Measurements from ENCODE around the gene UGT1A8. TPM values are rescaled to one million over a fixed set of nuclear protein-coding genes. Genes with fewer than 3 reads are reported as not detected.

Gene UGT1A8
- total and polyA plus RNA-seq, 9 of the 15 experiments (the other 6 are each of a cell fraction or from before 2014, with no cell fraction given): 0.04 TPM; not detected in 8

- FAIRE-seq (no peak), DNase-seq (ENCODE audit: extremely low read depth in 1 of 4, low spot score in 3 of 4) (no peak)
- CTCF ChIA-PET (ENCODE audit: low intra/inter-chr PET ratio): no interaction called here
Measured at GRCh38 chr2:233818639-233819621, 201.5 kb downstream of the UGT1A8 start.

More at GRCh38 chr2:233818639-233819621, 201.5 kb downstream of the UGT1A8 start:
- H3K4me1 ChIP-seq (replicated peaks in 1 of 2; ENCODE audit: control insufficient read depth in 2 of 2, insufficient read depth in 2 of 2, low read length in 2 of 2): no peaks in the 10 kb centered on the region; a peak in 1 of 5 replicates
- WGBS (ENCODE audit: insufficient coverage, low coverage, missing lambda C conversion rate): 1% methylated on average over 9 of the region's 17 CpGs
- intact Hi-C loops (cut with micrococcal nuclease): no loop called here
- ATAC-seq: no peak
- H3K79me2 ChIP-seq (ENCODE audit: control insufficient read depth, insufficient read depth, low read length): no peaks in the 10 kb centered on the region
- no peaks in the 10 kb centered on the region for H3K9me1 ChIP-seq (ENCODE audit: control insufficient read depth, insufficient read depth, low read length)
- no peak overlapping the region for H3K9ac ChIP-seq (ENCODE audit: insufficient read depth in 1 of 2, low read depth in 2 of 2, low read length in 2 of 2)
- no peaks in the 10 kb centered on the region for H3K9me3 ChIP-seq (replicated peaks; ENCODE audit: control insufficient read depth, insufficient read depth, low read depth, low read length)
- in situ Hi-C loops (cut with MboI): no loop called here
- no TSS peak for BruUV-seq (replicated peaks)
- H3K27me3 ChIP-seq (ENCODE audit: control insufficient read depth in 2 of 2, insufficient read depth in 2 of 2, low read length in 2 of 2): peaks cover 2 to 62% of the 10 kb centered on the region in 2 experiments; a peak in 4 of 5 replicates
- no peak overlapping the region for H2AFZ ChIP-seq (ENCODE audit: low read depth, low read length)
- no peaks in the 10 kb centered on the region; the same call in 1 of the 2 replicates for H4K20me1 ChIP-seq (replicated peaks; ENCODE audit: control insufficient read depth, insufficient read depth, low read length)
- POLR2A ChIA-PET: no interaction called here
- no peak overlapping the region for H3K27ac ChIP-seq (ENCODE audit: extremely low read depth, low read depth, low read length)
- no peak for TF ChIP-seq WHSC1 (IDR thresholded peaks at IDR 0.05; ENCODE audit: low read length)
- no peak for TF ChIP-seq SRSF1 (IDR thresholded peaks at IDR 0.05; ENCODE audit: low read depth, low read length)
- TF ChIP-seq SMARCB1 (IDR thresholded peaks at IDR 0.05; ENCODE audit: insufficient read length, low read depth): no peak
- TF ChIP-seq ZNF830 (CRISPR knock-in tag; IDR thresholded peaks at IDR 0.05): no peak
- TF ChIP-seq ZNF57 (CRISPR knock-in tag; IDR thresholded peaks at IDR 0.05): no peak
- no peak for TF ChIP-seq POLR3A (IDR thresholded peaks at IDR 0.05; ENCODE audit: borderline replicate concordance, extremely low read depth, insufficient read depth, insufficient read length)
- no peak for TF ChIP-seq SFPQ (IDR thresholded peaks at IDR 0.05; ENCODE audit: low read depth, low read length)
- TF ChIP-seq ARID3A (IDR thresholded peaks at IDR 0.05; ENCODE audit: borderline replicate concordance, low read depth, low read length): no peak
- H3K4me2 ChIP-seq (ENCODE audit: insufficient read depth, low read length): no peak overlapping the region
- H3K36me3 ChIP-seq (ENCODE audit: control insufficient read depth, insufficient read depth, low read length): no peaks in the 10 kb centered on the region
- no peak overlapping the region for H3K4me3 ChIP-seq
